Cardiac muscle cell (in vitro differentiated cells and primary cell): ENCODE results near the gene GSG1L. TPM values are rescaled to one million over a fixed set of nuclear protein-coding genes. Genes with fewer than 3 reads are reported as not detected.

ENCODE experiments used
- DNase-seq, 2 donors: peaks; one replicate each; pipeline versions ENCODE4 v3.0.0 to v3.0.0-alpha.2; 2010 to 2017; ENCODE audit warnings: low read depth in 1 of 2, low spot score in 1 of 2
- H3K27ac ChIP-seq: fragments of 200-600 bp; sonication (generic); 2 replicates; pipeline ENCODE4 v1.5.1; 2016
- H3K27me3 ChIP-seq: fragments of 200-600 bp; sonication (generic); 2 replicates; pipeline ENCODE4 v1.6.0; 2016; ENCODE audit warnings: control low read depth
- H3K36me3 ChIP-seq: fragments of 200-600 bp; sonication (generic); 2 replicates; pipeline ENCODE4 v1.5.1; 2016; ENCODE audit warnings: control low read depth
- H3K4me1 ChIP-seq: fragments of 200-600 bp; sonication (generic); 2 replicates; pipeline ENCODE4 v1.8.1; 2017; ENCODE audit warnings: low read depth, mild to moderate bottlenecking, mixed run types
- H3K4me3 ChIP-seq: fragments of 200-600 bp; sonication (generic); 2 replicates; pipeline ENCODE4 v1.5.1; 2016; ENCODE audit warnings: mild to moderate bottlenecking
- H3K9me3 ChIP-seq: fragments of 200-600 bp; sonication (generic); 2 replicates; pipeline ENCODE4 v1.5.1; 2017; ENCODE audit warnings: low read depth, mild to moderate bottlenecking, control low read depth
- CTCF ChIP-seq: IDR thresholded peaks from 2 replicates; pipeline ENCODE4 v1.5.1; 2012; ENCODE audit warnings: low read depth, mild to moderate bottlenecking, low read length
- polyA plus RNA-seq: library from polyadenylated mRNA; unstranded; fragments of >200 nt; fragmentation: Nextera tagmentation; extraction: Ambion mirVana; gene quantifications from 2 replicates; pipeline ENCODE4 v1.2.1, GENCODE V29; 2016
- total RNA-seq: library from RNA; depleted of rRNA; stranded (reverse); fragments of >200 nt; gene quantifications from 2 replicates; pipeline ENCODE4 v1.2.3, GENCODE V29; 2016

The GSG1L gene
- total and polyA plus RNA-seq, 2 experiments from 2014 or later = not detected

GRCh38 chr16:27819356-27819755, 244.2 kb downstream of the GSG1L start:
- H3K36me3 ChIP-seq = no peaks in the 10 kb centered on the region

GRCh38 chr16:27818246-27818645, 245.3 kb downstream of the GSG1L start:
- H3K4me1 ChIP-seq = no peaks in the 10 kb centered on the region
- H3K36me3 ChIP-seq = no peaks in the 10 kb centered on the region
- no peaks in the 10 kb centered on the region for H3K9me3 ChIP-seq
- no peak for TF ChIP-seq CTCF
- no peak for DNase-seq
- no peak overlapping the region for H3K4me3 ChIP-seq
- no peaks in the 10 kb centered on the region for H3K27me3 ChIP-seq
- no peak overlapping the region for H3K27ac ChIP-seq

More at GRCh38 chr16:27819356-27819755, 244.2 kb downstream of the GSG1L start:
- no peak for TF ChIP-seq CTCF
- H3K27me3 ChIP-seq = no peaks in the 10 kb centered on the region
- no peak overlapping the region for H3K27ac ChIP-seq
- no peak overlapping the region for H3K4me3 ChIP-seq
- no peaks in the 10 kb centered on the region for H3K9me3 ChIP-seq
- no peaks in the 10 kb centered on the region for H3K4me1 ChIP-seq
- no peak for DNase-seq

- H3K27ac ChIP-seq = no peak overlapping the region
- no peaks in the 10 kb centered on the region for H3K9me3 ChIP-seq
- no peaks in the 10 kb centered on the region for H3K27me3 ChIP-seq
- TF ChIP-seq CTCF = no peak
- DNase-seq = no peak
- H3K4me1 ChIP-seq = no peaks in the 10 kb centered on the region
- H3K36me3 ChIP-seq = no peaks in the 10 kb centered on the region
- no peak overlapping the region for H3K4me3 ChIP-seq
These were observed 246.5 kb downstream of the GSG1L start for GRCh38 chr16:27817038-27817437.

- Histone ChIP-seq H3K4me1 (no peaks in the 10 kb centered on the region), H3K36me3 (no peaks in the 10 kb centered on the region), H3K27ac (no peak overlapping the region), H3K9me3 (no peaks in the 10 kb centered on the region), H3K4me3 (no peak overlapping the region), H3K27me3 (no peaks in the 10 kb centered on the region)
- TF ChIP-seq CTCF = no peak
- DNase-seq = no peak
These were observed 247.0 kb downstream of the GSG1L start for GRCh38 chr16:27816561-27816960.

GRCh38 chr16:27813591-27813990, 249.9 kb downstream of the GSG1L start:
- Histone ChIP-seq H3K9me3 (no peaks in the 10 kb centered on the region), H3K4me1 (no peaks in the 10 kb centered on the region), H3K36me3 (no peaks in the 10 kb centered on the region), H3K27me3 (no peaks in the 10 kb centered on the region), H3K27ac (no peak overlapping the region), H3K4me3 (no peak overlapping the region)
- no peak for TF ChIP-seq CTCF
- no peak for DNase-seq

GRCh38 chr16:27811881-27812280, 251.6 kb downstream of the GSG1L start:
- no peaks in the 10 kb centered on the region for H3K36me3 ChIP-seq
- peaks cover 6% of the 10 kb centered on the region for H3K27me3 ChIP-seq
- H3K4me3 ChIP-seq = no peak overlapping the region
- DNase-seq = no peak
- no peaks in the 10 kb centered on the region for H3K9me3 ChIP-seq
- H3K27ac ChIP-seq = no peak overlapping the region
- H3K4me1 ChIP-seq = no peaks in the 10 kb centered on the region
- no peak for TF ChIP-seq CTCF
